IPS-18c (cell line): ENCODE data around the gene TENM3.

ENCODE experiments used
- H3K4me3 ChIP-seq: 2 replicates; pipeline ENCODE4 v1.7.0; 2013; ENCODE audit warnings: low read depth, mild to moderate bottlenecking, low read length, moderate library complexity; ENCODE audit not compliant: insufficient read depth
- H3K9me3 ChIP-seq: one replicate; pipeline ENCODE4 v1.6.1; 2013; ENCODE audit warnings: mild to moderate bottlenecking, low read length, moderate library complexity; ENCODE audit not compliant: control insufficient read depth, insufficient read depth

TENM3 gene

DNA sequence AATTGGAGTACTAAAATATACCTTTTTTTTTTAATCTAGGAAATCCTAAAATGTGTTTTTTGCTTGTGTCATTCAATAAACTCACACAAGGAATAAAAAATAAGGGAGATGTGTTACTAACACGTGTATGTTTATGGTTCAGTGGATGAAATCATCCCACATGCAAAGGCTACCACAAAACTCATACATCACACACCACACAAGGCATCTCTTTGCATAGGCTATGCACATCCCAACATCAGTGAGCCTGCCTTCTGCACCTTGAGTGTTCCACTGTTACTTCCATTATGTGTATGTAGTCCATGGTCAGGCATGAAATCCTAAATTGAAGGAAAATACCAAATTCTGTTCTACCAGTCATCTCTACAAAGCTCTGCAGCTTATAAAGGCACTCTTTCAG, 460.9 kb downstream of the TENM3 start:
- Histone ChIP-seq H3K4me3 (no peak overlapping the region), H3K9me3 (no peaks in the 10 kb centered on the region)

DNA sequence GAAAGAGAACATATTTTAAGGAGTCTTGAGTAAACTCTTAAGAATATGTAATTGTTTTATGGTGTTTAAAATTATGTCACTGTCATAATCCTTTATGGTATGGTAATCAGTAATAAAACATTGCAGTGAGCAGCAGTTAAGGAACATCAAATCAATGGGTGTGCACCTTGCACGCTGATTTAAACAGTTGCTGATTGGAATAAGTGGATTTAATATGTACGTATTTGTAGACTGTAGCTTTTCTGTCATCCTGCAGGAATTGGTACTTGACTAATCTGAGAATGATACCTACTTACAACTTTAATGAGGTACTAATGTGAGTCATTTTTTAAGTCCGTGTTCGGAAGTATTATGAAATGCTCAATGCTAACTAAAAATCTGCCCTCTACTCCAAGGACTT, 461.7 kb downstream of the TENM3 start:
- Histone ChIP-seq H3K4me3 (no peak overlapping the region), H3K9me3 (no peaks in the 10 kb centered on the region)

DNA sequence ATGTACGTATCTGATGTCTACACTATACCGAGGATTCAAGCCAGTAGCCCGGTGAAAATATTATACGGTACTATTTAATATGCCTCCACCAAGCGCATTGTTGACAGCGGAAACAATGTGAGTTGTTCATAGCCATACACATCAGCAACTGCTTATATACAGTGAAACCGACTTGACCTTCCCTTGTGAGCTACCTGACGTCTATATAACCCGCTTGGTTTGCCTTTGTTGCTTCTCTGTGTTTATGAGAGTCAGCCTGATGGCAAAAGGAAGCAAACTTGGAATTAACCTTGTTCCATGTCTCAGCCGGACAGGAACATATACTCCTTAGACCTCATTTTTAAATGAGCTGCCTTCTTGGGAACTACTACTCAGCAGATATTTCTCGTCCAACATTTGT, 462.2 kb downstream of the TENM3 start:
- no peaks in the 10 kb centered on the region for H3K9me3 ChIP-seq
- no peak overlapping the region for H3K4me3 ChIP-seq

DNA sequence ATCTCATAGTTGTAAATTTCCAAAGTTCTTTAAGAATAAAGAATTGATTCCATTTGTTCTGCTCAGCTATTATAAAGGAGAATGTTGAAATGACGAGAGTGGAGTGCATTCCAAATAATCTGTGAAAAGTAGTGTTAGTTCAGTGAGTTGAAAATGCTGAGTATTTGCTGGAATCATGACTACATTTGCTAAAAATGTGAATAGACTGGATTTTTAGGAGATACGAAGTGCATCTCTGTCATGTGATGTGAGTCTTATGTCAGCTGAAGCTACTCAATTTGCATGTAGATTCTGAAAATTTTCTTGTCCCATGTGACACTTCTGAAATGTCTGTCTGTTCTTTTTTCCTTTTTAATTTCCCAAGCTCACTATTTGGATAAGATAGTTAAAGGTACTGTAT, 468.0 kb downstream of the TENM3 start:
- Histone ChIP-seq H3K9me3 (no peaks in the 10 kb centered on the region), H3K4me3 (no peak overlapping the region)

DNA sequence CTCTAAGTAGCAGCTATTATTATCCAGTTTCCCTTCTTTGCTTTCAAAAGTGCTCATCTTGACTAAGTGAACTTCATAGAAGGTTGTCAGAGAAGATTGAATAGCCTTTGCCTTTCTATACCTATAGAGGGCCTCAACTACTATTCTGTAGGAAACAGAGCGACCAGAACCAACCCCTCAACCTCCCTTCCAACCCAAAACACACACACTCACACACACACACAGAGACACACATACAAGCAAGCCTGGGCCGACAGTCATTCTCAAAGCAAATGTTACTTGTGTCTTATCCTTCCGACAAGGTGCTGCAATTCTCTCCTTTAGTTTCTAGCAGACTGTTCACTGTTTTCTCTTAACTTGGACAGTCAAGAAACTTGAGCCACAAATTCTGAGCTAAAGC, 472.3 kb downstream of the TENM3 start:
- Histone ChIP-seq H3K4me3 (no peak overlapping the region), H3K9me3 (no peaks in the 10 kb centered on the region)

DNA sequence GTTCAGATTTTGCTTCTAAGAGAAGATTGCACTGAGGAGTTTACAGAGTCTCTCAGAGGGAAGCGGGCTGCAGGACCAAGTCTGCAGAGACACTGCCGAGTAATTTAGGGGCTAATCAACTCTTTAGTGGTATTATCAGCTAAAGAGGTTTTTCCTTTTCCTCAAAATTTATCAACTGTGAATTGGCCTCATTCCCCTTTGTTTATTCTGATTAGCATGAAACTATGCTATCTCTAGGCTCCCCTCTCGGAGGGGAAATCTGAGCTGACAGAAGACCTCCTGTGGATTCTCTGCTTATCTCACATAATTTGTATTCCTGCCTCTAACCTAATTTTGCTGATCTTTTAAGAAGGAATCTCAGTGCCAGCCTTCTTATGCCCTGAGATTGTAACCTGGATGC, 473.0 kb downstream of the TENM3 start:
- Histone ChIP-seq H3K9me3 (no peaks in the 10 kb centered on the region), H3K4me3 (no peak overlapping the region)

DNA sequence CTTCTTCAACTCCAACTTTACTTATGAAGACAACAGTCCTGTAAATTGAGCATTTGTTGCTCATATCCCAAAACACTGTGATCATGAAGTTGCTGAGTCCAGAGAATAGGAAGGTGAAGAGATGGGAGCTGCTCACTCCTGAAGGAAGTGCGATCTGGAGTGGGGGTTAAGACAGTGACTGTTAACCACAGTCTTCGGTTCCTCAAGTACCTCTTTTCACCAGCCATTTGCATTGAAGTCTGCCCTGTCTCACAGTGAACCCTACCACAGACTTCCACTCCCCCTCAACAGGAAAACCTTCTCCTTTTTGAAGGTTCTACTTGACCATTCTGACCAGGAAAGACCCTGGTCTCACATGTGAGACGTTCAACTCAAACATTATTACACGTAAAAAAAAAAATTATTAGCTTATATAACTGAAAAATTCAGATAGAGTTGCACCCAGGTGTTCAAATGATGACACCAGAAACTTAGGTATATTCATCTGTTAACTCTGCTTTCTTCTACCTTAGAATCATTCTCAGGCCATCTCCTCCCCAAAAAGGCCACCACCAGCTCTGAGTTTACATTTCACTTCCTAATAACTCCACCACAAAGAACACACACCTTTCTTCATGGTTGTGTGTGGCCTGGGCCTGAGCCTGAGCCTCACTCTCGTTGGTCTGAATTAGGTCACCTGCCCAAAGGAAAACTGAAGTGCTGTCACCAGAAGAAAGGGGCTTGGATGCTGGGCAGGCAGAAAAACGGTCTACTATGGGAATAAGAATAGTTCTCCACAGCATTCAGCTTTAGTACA, 474.8 kb downstream of the TENM3 start:
- Histone ChIP-seq H3K9me3 (no peaks in the 10 kb centered on the region), H3K4me3 (no peak overlapping the region)

DNA sequence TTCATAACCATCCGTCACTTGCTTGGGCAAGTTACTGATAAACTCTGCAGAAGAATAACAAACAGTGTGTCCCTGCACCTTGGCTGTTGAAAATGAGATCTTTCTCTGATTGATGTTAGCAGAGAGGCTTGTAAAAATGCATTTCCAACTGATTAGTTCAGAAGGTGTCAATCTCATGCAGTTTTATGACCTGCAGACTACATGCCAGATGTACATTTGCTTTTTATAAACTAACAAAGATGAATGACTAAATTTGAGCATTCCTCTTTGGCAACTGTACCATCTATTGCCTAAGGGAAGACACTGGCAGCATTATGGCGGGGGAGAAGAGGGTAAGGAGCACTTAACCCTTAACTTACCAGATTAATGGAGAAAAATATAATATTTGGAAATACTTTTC, 481.2 kb downstream of the TENM3 start:
- Histone ChIP-seq H3K9me3 (no peaks in the 10 kb centered on the region), H3K4me3 (no peak overlapping the region)

DNA sequence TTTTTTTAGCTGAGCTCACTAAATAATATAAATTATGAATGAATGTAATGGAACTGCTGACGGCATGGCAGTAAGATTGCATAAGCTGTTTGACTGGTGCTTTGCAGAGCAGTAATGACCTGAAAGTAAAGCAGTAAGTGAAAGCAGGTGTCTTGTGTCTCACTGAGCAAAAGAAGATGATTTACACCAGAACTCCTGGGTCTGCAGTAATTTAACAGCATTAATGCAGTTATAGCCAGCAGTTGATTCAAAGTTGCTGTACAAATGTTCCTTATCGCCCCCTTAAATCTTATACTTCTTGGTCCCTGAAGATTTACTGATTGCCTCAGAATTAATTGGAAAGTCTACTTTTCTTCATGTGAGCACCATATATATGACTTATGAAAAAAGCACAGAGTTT, 486.3 kb downstream of the TENM3 start:
- Histone ChIP-seq H3K4me3 (no peak overlapping the region), H3K9me3 (no peaks in the 10 kb centered on the region)

DNA sequence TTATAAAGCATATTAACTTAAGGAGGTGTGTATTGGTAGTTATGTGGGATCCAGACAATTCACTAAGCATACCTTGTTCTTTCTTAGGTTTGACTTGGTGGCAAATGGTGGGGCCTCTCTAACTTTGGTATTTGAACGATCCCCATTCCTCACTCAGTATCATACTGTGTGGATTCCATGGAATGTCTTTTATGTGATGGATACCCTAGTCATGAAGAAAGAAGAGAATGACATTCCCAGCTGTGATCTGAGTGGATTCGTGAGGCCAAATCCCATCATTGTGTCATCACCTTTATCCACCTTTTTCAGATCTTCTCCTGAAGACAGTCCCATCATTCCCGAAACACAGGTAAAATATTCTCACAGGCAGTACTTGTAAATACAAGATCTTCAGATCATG, 487.6 kb downstream of the TENM3 start:
- Histone ChIP-seq H3K9me3 (no peaks in the 10 kb centered on the region), H3K4me3 (no peak overlapping the region)

DNA sequence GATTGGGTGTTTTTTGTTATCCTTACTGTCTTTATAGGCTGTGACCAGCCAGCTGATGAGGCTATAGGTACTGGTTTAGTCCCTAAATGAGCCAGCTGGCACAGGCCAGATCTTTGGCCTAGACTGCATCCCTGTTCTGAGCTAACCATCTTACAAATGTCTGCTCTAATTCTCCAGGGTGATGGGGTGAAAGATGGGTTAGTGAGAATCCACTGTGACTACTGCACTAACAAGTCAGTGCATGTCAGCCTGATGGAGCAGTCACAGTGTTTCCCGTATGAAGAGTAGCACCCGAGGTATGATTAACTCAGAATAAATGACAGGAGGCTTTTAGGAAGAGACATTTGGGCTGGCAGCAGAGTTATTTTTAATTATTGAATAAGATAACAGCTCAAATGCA, 493.0 kb downstream of the TENM3 start:
- Histone ChIP-seq H3K9me3 (no peaks in the 10 kb centered on the region), H3K4me3 (no peak overlapping the region)

DNA sequence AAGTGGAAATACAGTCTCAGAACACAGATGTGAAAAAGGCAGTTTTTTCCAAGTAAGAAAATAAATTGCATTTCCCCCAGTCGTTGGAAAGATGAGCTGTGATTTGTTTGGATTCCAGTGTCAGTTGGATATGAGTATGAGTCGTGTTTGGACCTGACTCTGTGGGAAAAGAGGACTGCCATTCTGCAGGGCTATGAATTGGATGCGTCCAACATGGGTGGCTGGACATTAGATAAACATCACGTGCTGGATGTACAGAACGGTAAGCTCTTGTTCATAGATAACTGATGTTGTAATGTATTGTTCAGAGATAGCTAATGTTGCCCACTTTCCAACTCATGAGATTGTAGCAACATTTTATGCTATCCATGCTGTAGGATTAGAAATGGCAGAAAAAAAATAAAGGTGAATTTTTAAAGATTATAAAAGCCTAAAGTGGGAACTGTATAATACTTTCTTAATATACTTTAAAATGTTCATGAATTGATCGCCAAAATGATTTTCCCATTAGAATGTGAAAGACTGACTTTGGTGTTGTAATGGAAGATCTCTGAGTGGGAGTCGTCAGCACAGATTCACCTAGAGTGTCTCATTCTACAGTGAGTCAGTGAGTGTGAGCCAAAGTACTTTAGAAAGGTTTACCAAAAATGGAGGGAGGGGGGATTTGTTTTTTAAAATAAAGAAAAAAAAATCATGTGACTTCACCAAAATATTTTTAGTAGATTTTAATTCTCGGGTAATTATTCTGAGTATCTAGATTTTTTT, 495.3 kb downstream of the TENM3 start:
- Histone ChIP-seq H3K4me3 (no peak overlapping the region), H3K9me3 (no peaks in the 10 kb centered on the region)

DNA sequence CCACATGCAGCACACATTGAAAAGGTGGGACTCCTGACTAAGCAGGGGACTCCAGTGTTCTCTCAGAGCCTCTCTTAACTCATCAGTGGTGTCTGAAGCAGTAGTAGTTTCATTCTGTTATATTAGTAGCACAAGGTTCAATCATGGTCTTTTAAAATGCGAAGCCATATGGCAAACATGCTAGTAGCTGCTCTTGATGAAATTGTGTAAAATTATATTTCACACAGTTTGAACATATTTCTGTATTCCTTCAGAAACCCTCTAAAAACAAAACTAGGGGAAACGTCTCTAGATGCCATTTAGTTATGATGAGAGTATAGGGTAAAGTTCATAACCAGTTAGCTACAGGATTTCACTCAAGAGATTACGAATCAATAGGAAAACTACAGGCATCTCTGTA, 497.1 kb downstream of the TENM3 start:
- no peaks in the 10 kb centered on the region for H3K9me3 ChIP-seq
- H3K4me3 ChIP-seq, result no peak overlapping the region

DNA sequence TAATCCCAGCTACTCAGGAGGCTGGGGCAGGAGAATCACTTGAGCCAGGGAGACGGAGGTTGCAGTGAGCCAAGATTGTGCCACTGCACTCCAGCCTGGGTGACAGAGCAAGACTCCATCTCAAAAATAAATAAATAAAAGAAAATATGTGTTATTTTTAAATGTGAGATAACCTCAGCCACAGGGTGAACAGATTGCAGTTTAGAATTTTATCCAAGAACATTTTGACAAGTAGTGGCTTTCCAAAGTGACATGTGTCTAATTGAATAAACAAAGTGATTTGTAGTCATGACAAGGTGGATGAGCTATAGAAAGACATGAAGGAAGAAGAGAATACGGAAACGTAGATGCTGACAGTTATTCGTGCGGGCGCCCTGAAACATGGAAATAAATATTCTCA, 497.9 kb downstream of the TENM3 start:
- Histone ChIP-seq H3K9me3 (no peaks in the 10 kb centered on the region), H3K4me3 (no peak overlapping the region)

DNA sequence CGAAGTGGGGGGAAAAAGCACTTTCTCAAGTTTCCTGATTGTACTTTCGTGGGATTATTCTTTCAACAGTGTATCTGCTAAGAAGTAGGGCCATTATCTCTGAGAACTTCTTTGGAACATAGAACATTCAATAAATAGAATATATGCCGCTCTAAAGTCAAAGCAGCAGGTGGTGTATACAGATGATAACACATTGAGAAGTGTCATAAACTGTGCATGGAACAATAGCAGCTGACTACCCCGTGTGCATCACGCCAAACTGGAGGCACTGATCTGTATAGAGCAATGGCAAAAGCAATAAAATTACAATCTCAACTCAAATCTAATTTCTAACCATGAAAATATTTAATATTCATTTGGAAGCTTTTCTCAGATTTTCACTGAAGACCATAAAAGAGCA, 498.7 kb downstream of the TENM3 start:
- H3K4me3 ChIP-seq, result no peak overlapping the region
- no peaks in the 10 kb centered on the region for H3K9me3 ChIP-seq

DNA sequence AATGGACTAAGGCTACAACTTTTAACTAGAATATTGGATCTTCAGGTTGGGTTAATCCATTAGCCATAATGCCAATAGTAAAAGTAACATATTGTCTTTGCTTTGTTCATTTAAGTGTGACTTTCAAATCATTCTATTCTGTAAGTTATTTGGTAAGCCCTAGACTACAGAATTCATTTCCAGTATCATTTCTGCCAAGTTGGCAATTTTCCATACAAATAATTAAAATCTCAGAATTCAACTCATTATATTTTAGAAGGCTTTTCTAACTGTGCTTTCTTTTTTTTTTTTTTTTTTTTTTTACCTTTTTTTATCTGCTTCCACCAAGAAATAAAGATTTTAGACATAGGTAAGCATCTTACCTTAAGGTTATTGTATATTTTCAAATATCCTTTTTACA, 500.6 kb downstream of the TENM3 start:
- no peak overlapping the region for H3K4me3 ChIP-seq

DNA sequence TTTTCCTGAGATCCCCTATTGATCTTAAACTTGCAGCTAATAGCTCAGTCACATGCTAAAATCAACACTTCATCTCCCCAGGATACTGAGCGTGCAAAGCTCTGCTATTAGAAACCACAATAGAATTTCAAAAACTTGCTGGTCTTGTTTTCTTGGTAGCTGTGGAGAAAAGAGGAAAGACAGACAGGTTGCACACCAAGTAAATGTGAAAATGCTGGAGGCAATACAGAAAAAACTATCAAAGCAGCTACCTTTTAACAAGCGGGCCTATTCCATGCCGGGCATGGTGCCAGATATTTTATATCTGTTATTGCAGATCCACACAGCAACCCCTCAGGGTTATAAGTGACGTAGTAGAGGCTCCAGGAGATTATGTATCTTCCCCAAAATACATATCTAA, 502.0 kb downstream of the TENM3 start:
- H3K4me3 ChIP-seq, result no peak overlapping the region
- H3K9me3 ChIP-seq, result no peaks in the 10 kb centered on the region

More for the DNA sequence above, 500.6 kb downstream of the TENM3 start:
- H3K9me3 ChIP-seq, result no peaks in the 10 kb centered on the region

DNA sequence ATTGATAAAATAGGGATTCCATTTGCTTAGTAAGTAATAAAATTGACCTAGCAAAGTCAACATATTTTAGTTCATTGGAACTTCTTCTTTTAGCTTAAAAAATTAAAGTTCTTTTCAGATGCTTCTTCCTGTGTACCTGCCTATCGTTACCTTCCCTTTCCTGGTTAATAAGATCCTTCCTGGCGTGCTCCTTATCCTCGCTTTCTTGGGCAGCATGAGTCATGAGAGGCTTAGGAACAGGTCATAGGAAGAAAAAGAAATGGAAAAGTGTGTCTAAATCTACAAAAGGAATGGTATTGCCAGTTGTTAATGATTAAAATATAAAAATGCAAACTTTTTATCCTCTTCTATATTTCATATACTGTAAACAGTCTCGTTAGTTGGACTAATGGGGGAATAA, 503.7 kb downstream of the TENM3 start:
- Histone ChIP-seq H3K9me3 (no peaks in the 10 kb centered on the region), H3K4me3 (no peak overlapping the region)
